ENCODE measurements around the gene SH3GL1. TPM values are rescaled to one million over a fixed set of nuclear protein-coding genes. Genes with fewer than 3 reads are reported as not detected.

Gene SH3GL1
- total RNA-seq, 1 donor from 2014 or later: 24.7 TPM

DNA sequence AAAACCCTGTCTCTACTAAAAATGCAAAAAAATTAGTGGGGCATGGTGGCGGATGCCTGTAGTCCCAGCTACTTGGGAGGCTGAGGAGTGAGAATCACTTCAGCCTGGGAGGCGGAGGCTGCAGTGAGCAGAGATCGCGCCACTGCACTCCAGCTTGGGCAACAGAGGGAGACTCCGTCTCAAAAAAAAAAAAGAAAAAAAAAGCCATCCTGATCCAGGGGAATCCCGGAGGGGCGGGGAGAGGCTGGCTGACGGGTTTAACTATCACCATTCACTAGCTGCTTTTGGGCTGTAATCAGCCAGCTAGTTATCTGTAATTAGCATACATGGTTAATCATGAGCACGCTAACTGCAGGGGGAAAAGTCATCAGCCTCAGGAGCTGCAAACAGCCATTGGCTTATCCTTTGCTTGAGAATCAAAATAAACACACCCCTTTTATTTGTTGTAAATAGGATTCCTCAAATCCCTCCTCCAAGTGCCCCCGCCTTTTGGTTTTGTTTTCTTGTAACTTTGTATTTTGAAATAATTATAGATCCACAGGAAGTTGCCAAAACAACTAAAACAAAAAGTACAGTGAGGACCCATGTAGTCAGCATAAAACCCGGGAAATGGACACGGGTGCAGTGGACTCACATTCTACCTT lies 86.4 kb downstream of the SH3GL1 start:
- DNase-seq: no peak

Small RNA genes lying within 50 kb of the gene (small RNA-seq; reads per million reads assigned to genes)
- not detected for gene MIR4746 (ENCODE audit: low replicate concordance)

Other genes with a start within 250 kb of the SH3GL1 start
- not detected for gene CREB3L3, start 246.9 kb downstream of the SH3GL1 start, total RNA-seq
- 4.7 TPM for gene SIRT6, start 218.0 kb downstream of the SH3GL1 start, total RNA-seq
- gene ANKRD24, start 217.9 kb downstream of the SH3GL1 start, total RNA-seq: 0.79 TPM
- not detected for gene EBI3, start 171.0 kb downstream of the SH3GL1 start, total RNA-seq
- gene YJU2, start 153.5 kb downstream of the SH3GL1 start, total RNA-seq: 12.7 TPM
- 1.3 TPM for gene SHD, start 121.3 kb downstream of the SH3GL1 start, total RNA-seq
- gene TMIGD2, start 98.2 kb downstream of the SH3GL1 start, total RNA-seq: 0.49 TPM
- 0.59 TPM for gene FSD1, start 95.9 kb downstream of the SH3GL1 start, total RNA-seq
- gene STAP2, start 61.7 kb downstream of the SH3GL1 start, total RNA-seq: 25.5 TPM
- gene MPND, start 57.0 kb downstream of the SH3GL1 start, total RNA-seq: 5.8 TPM
- 9.5 TPM for gene CHAF1A, start 2.1 kb upstream of the SH3GL1 start, total RNA-seq
- 49.7 TPM for gene UBXN6, start 57.2 kb upstream of the SH3GL1 start, total RNA-seq
- 28.7 TPM for gene HDGFL2, start 71.8 kb upstream of the SH3GL1 start, total RNA-seq
- 25.7 TPM for gene PLIN4, start 117.9 kb upstream of the SH3GL1 start, total RNA-seq
- gene PLIN5, start 134.7 kb upstream of the SH3GL1 start, total RNA-seq: 7.5 TPM
- 0.79 TPM for gene LRG1, start 139.5 kb upstream of the SH3GL1 start, total RNA-seq
- gene SEMA6B, start 159.1 kb upstream of the SH3GL1 start, total RNA-seq: 5.0 TPM
- 5.0 TPM for gene TNFAIP8L1, start 239.0 kb upstream of the SH3GL1 start, total RNA-seq

All from skin of body (tissue), 3 donors.